GM13977 (cell line): ENCODE measurements around the gene THAP12.
"Not testable (repeated sequence)": the region's sequence is repeated elsewhere in the genome, so short reads cannot be mapped to it uniquely, and the experiment has no call there.

Source experiments
- DNase-seq: peaks from one replicate; pipeline ENCODE4 v3.0.0; 2012; ENCODE audit warnings: low spot score
- in situ Hi-C: fragments of 300-500 bp; cut with MboI; formaldehyde crosslinking; loops from one replicate; pipeline ENCODE4 v1.12.0; 2022; ENCODE audit warnings: low sequenced_read_pairs, low pct_unique_long_range_greater_than_20kb, mixed read lengths, inconsistent platforms; ENCODE audit not compliant: unreplicated experiment
- TF ChIP-seq, protein P1 (sequence below): IDR thresholded peaks from 2 replicates; pipeline ENCODE4 v1.5.1; 2012; ENCODE audit warnings: mild to moderate bottlenecking, control low read depth; ENCODE audit not compliant: insufficient read depth; ENCODE audit errors: extremely low read depth, missing control alignments

Gene THAP12

GRCh38 chr11:76320929-76321328 is 60.0 kb downstream of the THAP12 start:
- DNase-seq: no peak
- in situ Hi-C loops: loop anchor here (25.0 kb wide), 1 partner anchor 609 kb away; the partner anchor contains the start of gene MOGAT2
- TF ChIP-seq, protein P1, sequence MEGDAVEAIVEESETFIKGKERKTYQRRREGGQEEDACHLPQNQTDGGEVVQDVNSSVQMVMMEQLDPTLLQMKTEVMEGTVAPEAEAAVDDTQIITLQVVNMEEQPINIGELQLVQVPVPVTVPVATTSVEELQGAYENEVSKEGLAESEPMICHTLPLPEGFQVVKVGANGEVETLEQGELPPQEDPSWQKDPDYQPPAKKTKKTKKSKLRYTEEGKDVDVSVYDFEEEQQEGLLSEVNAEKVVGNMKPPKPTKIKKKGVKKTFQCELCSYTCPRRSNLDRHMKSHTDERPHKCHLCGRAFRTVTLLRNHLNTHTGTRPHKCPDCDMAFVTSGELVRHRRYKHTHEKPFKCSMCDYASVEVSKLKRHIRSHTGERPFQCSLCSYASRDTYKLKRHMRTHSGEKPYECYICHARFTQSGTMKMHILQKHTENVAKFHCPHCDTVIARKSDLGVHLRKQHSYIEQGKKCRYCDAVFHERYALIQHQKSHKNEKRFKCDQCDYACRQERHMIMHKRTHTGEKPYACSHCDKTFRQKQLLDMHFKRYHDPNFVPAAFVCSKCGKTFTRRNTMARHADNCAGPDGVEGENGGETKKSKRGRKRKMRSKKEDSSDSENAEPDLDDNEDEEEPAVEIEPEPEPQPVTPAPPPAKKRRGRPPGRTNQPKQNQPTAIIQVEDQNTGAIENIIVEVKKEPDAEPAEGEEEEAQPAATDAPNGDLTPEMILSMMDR: no peak

- DNase-seq: not testable (repeated sequence)
- in situ Hi-C loops: loop anchor here (10.0 to 25.0 kb wide), 2 partner anchors 105 to 607 kb away; partner anchors contain the start of gene MOGAT2
These were observed 61.1 kb downstream of the THAP12 start for GRCh38 chr11:76319798-76320197.

DNA sequence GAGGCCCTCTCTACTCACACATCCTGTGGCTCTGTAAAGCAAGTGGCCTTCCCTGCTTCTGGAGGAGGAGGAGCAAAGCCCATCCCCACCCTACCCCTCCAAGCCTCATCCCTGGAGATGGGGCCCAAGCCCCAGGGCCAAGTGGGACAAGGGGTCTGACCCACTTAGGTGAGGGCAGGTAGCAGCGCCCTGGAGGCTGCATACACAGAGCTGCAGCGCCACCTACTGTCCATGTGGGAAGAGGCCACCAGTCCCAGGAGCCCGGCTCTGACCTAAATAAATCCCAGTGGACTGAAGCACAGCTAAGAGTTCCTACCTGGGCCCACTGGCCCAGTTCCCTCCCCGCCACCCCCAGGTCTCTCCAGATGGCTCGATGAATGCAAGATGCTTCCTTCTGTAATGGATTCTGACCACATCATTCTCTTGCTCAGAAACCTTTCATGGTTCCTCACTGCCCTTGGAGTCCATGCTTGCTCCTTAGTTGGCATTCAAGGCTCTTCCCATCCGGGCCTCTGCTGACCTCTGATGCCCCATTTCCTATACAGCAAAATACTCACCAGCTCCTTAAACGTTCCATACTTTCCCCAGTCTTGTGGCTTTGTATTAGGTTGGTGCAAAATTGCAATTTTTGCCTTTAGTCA is 62.1 kb downstream of the THAP12 start:
- in situ Hi-C loops: loop anchor here (10.0 to 25.0 kb wide), 2 partner anchors 104 to 607 kb away; partner anchors contain the start of gene MOGAT2
- DNase-seq: peak; percentile 88
- TF ChIP-seq, protein P1: peak; percentile 94

- TF ChIP-seq, protein P1: no peak
- no peak for DNase-seq
- in situ Hi-C loops: loop anchor here (10.0 to 25.0 kb wide), 2 partner anchors 102 to 605 kb away; partner anchors contain the start of gene MOGAT2
These were observed 63.6 kb downstream of the THAP12 start for GRCh38 chr11:76317296-76317695.

GRCh38 chr11:76316726-76317125 is 64.2 kb downstream of the THAP12 start:
- TF ChIP-seq, protein P1: no peak
- DNase-seq: no peak
- in situ Hi-C loops: loop anchor here (10.0 to 25.0 kb wide), 2 partner anchors 102 to 604 kb away; partner anchors contain the start of gene MOGAT2

GRCh38 chr11:76315182-76315853 is 65.6 kb downstream of the THAP12 start:
- in situ Hi-C loops: loop anchor here (10.0 to 25.0 kb wide), 2 partner anchors 101 to 603 kb away; partner anchors contain the start of gene MOGAT2
- TF ChIP-seq, protein P1: no peak
- no peak for DNase-seq

DNA sequence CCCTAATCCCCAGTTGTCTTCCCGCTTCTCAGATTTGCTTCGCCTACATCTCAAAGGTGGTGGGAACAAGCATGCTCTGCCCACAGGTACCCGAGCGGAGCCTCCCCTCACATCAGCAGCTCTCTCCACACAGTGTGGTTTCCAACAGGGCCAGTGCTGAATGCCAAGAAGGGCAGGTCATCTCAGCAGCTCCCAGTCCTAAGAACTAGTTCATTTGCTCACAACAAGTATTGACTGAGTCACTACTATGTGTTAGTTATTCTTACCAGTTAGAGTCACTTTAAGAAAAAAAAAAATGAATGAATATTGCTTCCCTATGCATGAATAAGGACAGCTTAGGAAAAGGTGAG is 66.2 kb downstream of the THAP12 start:
- no peak for DNase-seq
- TF ChIP-seq, protein P1: no peak
- in situ Hi-C loops: loop anchor here (10.0 to 25.0 kb wide), 2 partner anchors 100 to 602 kb away; partner anchors contain the start of gene MOGAT2
